ENCODE results near the gene RPL18. TPM values are rescaled to one million over a fixed set of nuclear protein-coding genes. Genes with fewer than 3 reads are reported as not detected.

RPL18 gene
- total and polyA plus RNA-seq, 9 of the 15 experiments (the other 6 are each of a cell fraction or from before 2014, with no cell fraction given) = 312 to 2,635 (median 1,653) TPM

GRCh38 chr19:48646001-48646721 is 27.2 kb upstream of the RPL18 start, which contains the start of gene CA11 (continued):
- TF ChIP-seq DNMT1 (IDR thresholded peaks at IDR 0.05) (0 out of 2 replicates have a peak, but pooled peaks have one; percentile 81), EP400 (IDR thresholded peaks at IDR 0.05) (peak; percentile 73; the same call in 1 of the 2 replicates), HNRNPK (IDR thresholded peaks at IDR 0.05; ENCODE audit: low read depth, low read length, poor library complexity, severe bottlenecking) (no peak), MAZ (CRISPR knock-in tag; conservative IDR thresholded peaks at IDR 0.05 in 1 of 2, IDR thresholded peaks at IDR 0.05 in 1 of 2) (peak; percentile 93 to 99), MED1 (CRISPR knock-in tag; IDR thresholded peaks at IDR 0.05; ENCODE audit: borderline replicate concordance) (no peak), MXI1 (IDR thresholded peaks at IDR 0.05; ENCODE audit: low read depth, low read length) (no peak), ATF1 (CRISPR knock-in tag; IDR thresholded peaks at IDR 0.05) (no peak), ATF1 (tag; IDR thresholded peaks at IDR 0.05) (0 out of 2 replicates have a peak, but pooled peaks have one; percentile 42), E2F6 (IDR thresholded peaks at IDR 0.05; ENCODE audit: borderline replicate concordance in 1 of 2, extremely low read depth in 1 of 2, insufficient read depth in 1 of 2, insufficient read length in 1 of 2, low read depth in 1 of 2, low read length in 1 of 2, poor library complexity in 1 of 2, severe bottlenecking in 1 of 2) (peak in 1 of 2 experiments; percentile 67), MTA1 (IDR thresholded peaks at IDR 0.05; ENCODE audit: borderline replicate concordance) (peak; percentile 91), ZNF175 (CRISPR knock-in tag; IDR thresholded peaks at IDR 0.05; ENCODE audit: low read depth) (no peak), TRIM24 (IDR thresholded peaks at IDR 0.05) (peak in 1 of 2 experiments; percentile 18; a peak in 2 of 4 replicates), RFX7 (CRISPR knock-in tag; IDR thresholded peaks at IDR 0.05) (no peak)
- TF ChIP-seq, protein P1, sequence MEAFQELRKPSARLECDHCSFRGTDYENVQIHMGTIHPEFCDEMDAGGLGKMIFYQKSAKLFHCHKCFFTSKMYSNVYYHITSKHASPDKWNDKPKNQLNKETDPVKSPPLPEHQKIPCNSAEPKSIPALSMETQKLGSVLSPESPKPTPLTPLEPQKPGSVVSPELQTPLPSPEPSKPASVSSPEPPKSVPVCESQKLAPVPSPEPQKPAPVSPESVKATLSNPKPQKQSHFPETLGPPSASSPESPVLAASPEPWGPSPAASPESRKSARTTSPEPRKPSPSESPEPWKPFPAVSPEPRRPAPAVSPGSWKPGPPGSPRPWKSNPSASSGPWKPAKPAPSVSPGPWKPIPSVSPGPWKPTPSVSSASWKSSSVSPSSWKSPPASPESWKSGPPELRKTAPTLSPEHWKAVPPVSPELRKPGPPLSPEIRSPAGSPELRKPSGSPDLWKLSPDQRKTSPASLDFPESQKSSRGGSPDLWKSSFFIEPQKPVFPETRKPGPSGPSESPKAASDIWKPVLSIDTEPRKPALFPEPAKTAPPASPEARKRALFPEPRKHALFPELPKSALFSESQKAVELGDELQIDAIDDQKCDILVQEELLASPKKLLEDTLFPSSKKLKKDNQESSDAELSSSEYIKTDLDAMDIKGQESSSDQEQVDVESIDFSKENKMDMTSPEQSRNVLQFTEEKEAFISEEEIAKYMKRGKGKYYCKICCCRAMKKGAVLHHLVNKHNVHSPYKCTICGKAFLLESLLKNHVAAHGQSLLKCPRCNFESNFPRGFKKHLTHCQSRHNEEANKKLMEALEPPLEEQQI (IDR thresholded peaks at IDR 0.05) = peak; percentile 46; the same call in 1 of the 2 replicates
- TF ChIP-seq, protein P2, sequence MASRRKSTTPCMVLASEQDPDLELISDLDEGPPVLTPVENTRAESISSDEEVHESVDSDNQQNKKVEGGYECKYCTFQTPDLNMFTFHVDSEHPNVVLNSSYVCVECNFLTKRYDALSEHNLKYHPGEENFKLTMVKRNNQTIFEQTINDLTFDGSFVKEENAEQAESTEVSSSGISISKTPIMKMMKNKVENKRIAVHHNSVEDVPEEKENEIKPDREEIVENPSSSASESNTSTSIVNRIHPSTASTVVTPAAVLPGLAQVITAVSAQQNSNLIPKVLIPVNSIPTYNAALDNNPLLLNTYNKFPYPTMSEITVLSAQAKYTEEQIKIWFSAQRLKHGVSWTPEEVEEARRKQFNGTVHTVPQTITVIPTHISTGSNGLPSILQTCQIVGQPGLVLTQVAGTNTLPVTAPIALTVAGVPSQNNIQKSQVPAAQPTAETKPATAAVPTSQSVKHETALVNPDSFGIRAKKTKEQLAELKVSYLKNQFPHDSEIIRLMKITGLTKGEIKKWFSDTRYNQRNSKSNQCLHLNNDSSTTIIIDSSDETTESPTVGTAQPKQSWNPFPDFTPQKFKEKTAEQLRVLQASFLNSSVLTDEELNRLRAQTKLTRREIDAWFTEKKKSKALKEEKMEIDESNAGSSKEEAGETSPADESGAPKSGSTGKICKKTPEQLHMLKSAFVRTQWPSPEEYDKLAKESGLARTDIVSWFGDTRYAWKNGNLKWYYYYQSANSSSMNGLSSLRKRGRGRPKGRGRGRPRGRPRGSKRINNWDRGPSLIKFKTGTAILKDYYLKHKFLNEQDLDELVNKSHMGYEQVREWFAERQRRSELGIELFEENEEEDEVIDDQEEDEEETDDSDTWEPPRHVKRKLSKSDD (conservative IDR thresholded peaks at IDR 0.05; ENCODE audit: low read length) = no peak
- TF ChIP-seq, protein P3, sequence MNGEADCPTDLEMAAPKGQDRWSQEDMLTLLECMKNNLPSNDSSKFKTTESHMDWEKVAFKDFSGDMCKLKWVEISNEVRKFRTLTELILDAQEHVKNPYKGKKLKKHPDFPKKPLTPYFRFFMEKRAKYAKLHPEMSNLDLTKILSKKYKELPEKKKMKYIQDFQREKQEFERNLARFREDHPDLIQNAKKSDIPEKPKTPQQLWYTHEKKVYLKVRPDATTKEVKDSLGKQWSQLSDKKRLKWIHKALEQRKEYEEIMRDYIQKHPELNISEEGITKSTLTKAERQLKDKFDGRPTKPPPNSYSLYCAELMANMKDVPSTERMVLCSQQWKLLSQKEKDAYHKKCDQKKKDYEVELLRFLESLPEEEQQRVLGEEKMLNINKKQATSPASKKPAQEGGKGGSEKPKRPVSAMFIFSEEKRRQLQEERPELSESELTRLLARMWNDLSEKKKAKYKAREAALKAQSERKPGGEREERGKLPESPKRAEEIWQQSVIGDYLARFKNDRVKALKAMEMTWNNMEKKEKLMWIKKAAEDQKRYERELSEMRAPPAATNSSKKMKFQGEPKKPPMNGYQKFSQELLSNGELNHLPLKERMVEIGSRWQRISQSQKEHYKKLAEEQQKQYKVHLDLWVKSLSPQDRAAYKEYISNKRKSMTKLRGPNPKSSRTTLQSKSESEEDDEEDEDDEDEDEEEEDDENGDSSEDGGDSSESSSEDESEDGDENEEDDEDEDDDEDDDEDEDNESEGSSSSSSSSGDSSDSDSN (IDR thresholded peaks at IDR 0.05; ENCODE audit: borderline replicate concordance in 1 of 2, low read depth in 2 of 2, low read length in 2 of 2) = peak; percentile 36 to 77; a peak in 1 of 4 replicates

Measured in K562 (cell line).